Sigmoid colon (tissue), 3 donors: Measurements from ENCODE around the gene HPS4.

ENCODE experiments used
- POLR2A ChIP-seq, 2 donors: fragments of 450-650 bp; IDR thresholded peaks; one replicate each; pipeline ENCODE4 v1.6.1; 2016; ENCODE audit warnings: antibody characterized with exemption in 2 of 2, mild to moderate bottlenecking in 2 of 2, moderate library complexity in 2 of 2
- TF ChIP-seq, protein P1 (sequence below), 4 experiments: fragments of 450-650 bp in 3 of 4; fragments of 200-600 bp in 1 of 4; IDR thresholded peaks; one replicate each; pipeline ENCODE4 v1.5.1; 2016 to 2019; ENCODE audit warnings: antibody characterized with exemption in 4 of 4, mild to moderate bottlenecking in 3 of 4, moderate library complexity in 2 of 4

DNA sequence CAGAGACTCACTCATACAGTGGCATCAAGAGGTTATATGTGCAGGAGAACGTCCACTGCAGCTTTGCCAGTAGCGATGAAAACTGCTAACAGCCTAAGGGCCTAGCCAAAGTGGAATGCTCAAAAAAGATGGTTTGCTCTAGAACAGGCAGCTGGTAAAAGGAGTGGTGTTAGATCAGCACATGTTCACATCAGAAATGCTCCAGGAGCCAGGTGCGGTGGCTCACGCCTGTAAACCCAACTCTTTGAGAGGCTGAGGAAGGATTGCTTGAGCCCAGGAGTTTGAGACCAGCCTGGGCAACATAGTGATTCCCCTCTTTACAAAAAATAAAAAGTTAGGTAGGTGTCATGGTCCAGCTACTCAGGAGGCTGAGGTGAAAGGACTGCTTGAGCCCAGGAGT is 39.0 kb upstream of the HPS4 start:
- TF ChIP-seq, protein P1, sequence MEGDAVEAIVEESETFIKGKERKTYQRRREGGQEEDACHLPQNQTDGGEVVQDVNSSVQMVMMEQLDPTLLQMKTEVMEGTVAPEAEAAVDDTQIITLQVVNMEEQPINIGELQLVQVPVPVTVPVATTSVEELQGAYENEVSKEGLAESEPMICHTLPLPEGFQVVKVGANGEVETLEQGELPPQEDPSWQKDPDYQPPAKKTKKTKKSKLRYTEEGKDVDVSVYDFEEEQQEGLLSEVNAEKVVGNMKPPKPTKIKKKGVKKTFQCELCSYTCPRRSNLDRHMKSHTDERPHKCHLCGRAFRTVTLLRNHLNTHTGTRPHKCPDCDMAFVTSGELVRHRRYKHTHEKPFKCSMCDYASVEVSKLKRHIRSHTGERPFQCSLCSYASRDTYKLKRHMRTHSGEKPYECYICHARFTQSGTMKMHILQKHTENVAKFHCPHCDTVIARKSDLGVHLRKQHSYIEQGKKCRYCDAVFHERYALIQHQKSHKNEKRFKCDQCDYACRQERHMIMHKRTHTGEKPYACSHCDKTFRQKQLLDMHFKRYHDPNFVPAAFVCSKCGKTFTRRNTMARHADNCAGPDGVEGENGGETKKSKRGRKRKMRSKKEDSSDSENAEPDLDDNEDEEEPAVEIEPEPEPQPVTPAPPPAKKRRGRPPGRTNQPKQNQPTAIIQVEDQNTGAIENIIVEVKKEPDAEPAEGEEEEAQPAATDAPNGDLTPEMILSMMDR (IDR thresholded peaks at IDR 0.05): no peak
- TF ChIP-seq POLR2A (IDR thresholded peaks at IDR 0.05): no peak
